Ascending aorta (tissue), 2 donors: ENCODE results near the gene FAM98C. TPM values are rescaled to one million over a fixed set of nuclear protein-coding genes. Genes with fewer than 3 reads are reported as not detected.
A peak's percentile ranks its signal among the peaks of the same experiment; 100 is the strongest.

ENCODE experiments used
- DNase-seq, 2 donors: peaks; one replicate each; pipeline ENCODE4 v3.0.0-alpha.2; 2019; ENCODE audit warnings: low spot score in 2 of 2
- H3K27ac ChIP-seq, 2 donors: fragments of 200-600 bp; sonication (generic); one replicate each; pipeline ENCODE4 v1.5.1; 2016 to 2017; ENCODE audit warnings: mild to moderate bottlenecking in 1 of 2
- H3K27me3 ChIP-seq: fragments of 200-600 bp; sonication (generic); one replicate; pipeline ENCODE4 v1.5.1; 2017
- H3K36me3 ChIP-seq, 2 donors: fragments of 200-600 bp; sonication (generic); one replicate each; pipeline ENCODE4 v1.5.1; 2016
- H3K4me1 ChIP-seq, 2 donors: fragments of 200-600 bp; sonication (generic); one replicate each; pipeline ENCODE4 v1.5.1; 2016 to 2017; ENCODE audit warnings: mild to moderate bottlenecking in 1 of 2
- H3K4me3 ChIP-seq, 2 donors: fragments of 200-600 bp; sonication (generic); one replicate each; pipeline ENCODE4 v1.5.1; 2016 to 2017; ENCODE audit warnings: mild to moderate bottlenecking in 1 of 2
- H3K9me3 ChIP-seq, 2 donors: fragments of 200-600 bp; sonication (generic); one replicate each; pipeline ENCODE4 v1.5.1; 2016
- CTCF ChIP-seq, 3 experiments: fragments of 200-600 bp in 2 of 3; fragments of 450-650 bp in 1 of 3; sonication (generic) in 2 of 3; IDR thresholded peaks; one replicate each; pipeline ENCODE4 v1.5.1; 2016 to 2019; ENCODE audit warnings: antibody characterized with exemption in 3 of 3, mild to moderate bottlenecking in 1 of 3, moderate library complexity in 1 of 3
- intact Hi-C: fragments of 100-400 bp; cut with DNase I; formaldehyde crosslinking; loops from one replicate; pipeline ENCODE4 v1.15.1; 2023
- total RNA-seq: library from RNA; depleted of rRNA; stranded (reverse); fragments of >200 nt; gene quantifications from one replicate; pipeline ENCODE4 v1.1.0, GENCODE V29; 2016

FAM98C gene
- total RNA-seq, 1 donor from 2014 or later: 11.1 TPM

GRCh38 chr19:38375098-38375493, 27.8 kb upstream of the FAM98C start:
- H3K9me3 ChIP-seq: no peaks in the 10 kb centered on the region
- no peak for TF ChIP-seq CTCF (IDR thresholded peaks at IDR 0.05)
- peak overlapping the region; percentile 84 for H3K27ac ChIP-seq
- no peak for DNase-seq
- H3K4me1 ChIP-seq: peaks cover 9 to 14% of the 10 kb centered on the region in 2 donors
- no peaks in the 10 kb centered on the region for H3K27me3 ChIP-seq
- peaks cover 18 to 27% of the 10 kb centered on the region in 2 donors for H3K36me3 ChIP-seq
- peak overlapping the region; percentile 75 to 79 for H3K4me3 ChIP-seq
- intact Hi-C loops: loop anchor here (2.0 kb wide), 2 partner anchors 54 to 244 kb away; partner anchors contain the start of gene EIF3K

- intact Hi-C loops: loop anchor here (2.0 kb wide), 2 partner anchors 55 to 243 kb away; partner anchors contain the start of gene EIF3K
- no peak overlapping the region for H3K27ac ChIP-seq
- peak overlapping the region; percentile 75 to 79 for H3K4me3 ChIP-seq
- peaks cover 24 to 34% of the 10 kb centered on the region in 2 donors for H3K36me3 ChIP-seq
- no peaks in the 10 kb centered on the region for H3K27me3 ChIP-seq
- peaks cover 9 to 14% of the 10 kb centered on the region in 2 donors for H3K4me1 ChIP-seq
- H3K9me3 ChIP-seq: no peaks in the 10 kb centered on the region
- no peak for DNase-seq
- TF ChIP-seq CTCF (IDR thresholded peaks at IDR 0.05): no peak
Observed at GRCh38 chr19:38375748-38376147, 27.1 kb upstream of the FAM98C start.

- Histone ChIP-seq H3K27me3 (no peaks in the 10 kb centered on the region), H3K27ac (no peak overlapping the region), H3K4me1 (peaks cover 9 to 14% of the 10 kb centered on the region in 2 donors), H3K36me3 (peaks cover 32 to 42% of the 10 kb centered on the region in 2 donors), H3K9me3 (no peaks in the 10 kb centered on the region), H3K4me3 (peak overlapping the region in 1 of 2 donors; percentile 75)
- TF ChIP-seq CTCF (IDR thresholded peaks at IDR 0.05): no peak
- DNase-seq: no peak
- intact Hi-C loops: no loop called here
Observed at GRCh38 chr19:38376576-38376975, 26.3 kb upstream of the FAM98C start.

- H3K9me3 ChIP-seq: no peaks in the 10 kb centered on the region
- TF ChIP-seq CTCF (IDR thresholded peaks at IDR 0.05): no peak
- H3K4me1 ChIP-seq: peaks cover 9 to 14% of the 10 kb centered on the region in 2 donors
- no peak for DNase-seq
- H3K4me3 ChIP-seq: no peak overlapping the region
- no peaks in the 10 kb centered on the region for H3K27me3 ChIP-seq
- H3K27ac ChIP-seq: no peak overlapping the region
- intact Hi-C loops: no loop called here
- peaks cover 37 to 47% of the 10 kb centered on the region in 2 donors for H3K36me3 ChIP-seq
Observed at GRCh38 chr19:38377052-38377451, 25.8 kb upstream of the FAM98C start.

- Histone ChIP-seq H3K4me1 (peaks cover 9 to 14% of the 10 kb centered on the region in 2 donors), H3K27me3 (no peaks in the 10 kb centered on the region), H3K27ac (no peak overlapping the region), H3K4me3 (no peak overlapping the region), H3K9me3 (no peaks in the 10 kb centered on the region), H3K36me3 (peaks cover 55 to 65% of the 10 kb centered on the region in 2 donors)
- TF ChIP-seq CTCF (IDR thresholded peaks at IDR 0.05): no peak
- DNase-seq: no peak
- intact Hi-C loops: no loop called here
Observed at GRCh38 chr19:38378866-38379265, 24.0 kb upstream of the FAM98C start.

- TF ChIP-seq CTCF (IDR thresholded peaks at IDR 0.05): no peak
- no peak overlapping the region for H3K4me3 ChIP-seq
- intact Hi-C loops: loop anchor here (10.0 kb wide), 2 partner anchors 376 to 476 kb away; partner anchors contain the start of genes SIPA1L3 and WDR87
- no peak overlapping the region for H3K27ac ChIP-seq
- peaks cover 64 to 70% of the 10 kb centered on the region in 2 donors for H3K36me3 ChIP-seq
- H3K9me3 ChIP-seq: no peaks in the 10 kb centered on the region
- no peaks in the 10 kb centered on the region for H3K27me3 ChIP-seq
- no peak for DNase-seq
- H3K4me1 ChIP-seq: peaks cover 2 to 6% of the 10 kb centered on the region in 2 donors
Observed at GRCh38 chr19:38381138-38381537, 21.8 kb upstream of the FAM98C start.
